OCI-LY7 (cell line): ENCODE measurements around the gene RIN2.

Source experiments
- EZH2phosphoT487 ChIP-seq: fragments of 200-600 bp; sonication (generic); IDR thresholded peaks from 2 replicates; pipeline ENCODE4 v1.6.1; 2018; ENCODE audit warnings: low read depth, borderline replicate concordance, mild to moderate bottlenecking, mixed run types, antibody characterized with exemption, low read length, moderate library complexity, mixed read lengths
- TF ChIP-seq, protein P1 (sequence below): fragments of 200-600 bp; sonication (generic); conservative IDR thresholded peaks from 2 replicates; pipeline ENCODE4 v1.5.1; 2014; ENCODE audit warnings: mild to moderate bottlenecking, antibody characterized with exemption, low read length, moderate library complexity, mixed read lengths

DNA sequence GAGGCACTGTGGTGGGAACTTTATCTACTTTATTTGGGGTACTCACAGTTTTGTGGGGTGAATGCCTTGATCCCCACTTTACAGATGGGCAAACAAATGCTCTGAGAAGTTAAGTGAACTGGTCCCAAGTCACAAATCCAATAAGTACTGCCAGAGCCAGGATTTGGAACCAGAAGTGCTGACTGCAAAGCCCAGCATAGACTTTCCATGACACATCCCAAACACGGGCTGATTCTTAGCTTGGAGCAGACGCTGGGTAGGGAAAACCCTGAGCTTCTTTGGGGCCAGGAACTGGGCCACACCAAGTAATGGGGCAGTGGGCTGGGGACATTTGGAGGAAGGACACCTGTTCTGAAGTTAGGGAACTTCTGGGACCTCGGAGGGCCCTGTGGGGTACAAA is 20.3 kb downstream of the RIN2 start:
- TF ChIP-seq, protein P1, sequence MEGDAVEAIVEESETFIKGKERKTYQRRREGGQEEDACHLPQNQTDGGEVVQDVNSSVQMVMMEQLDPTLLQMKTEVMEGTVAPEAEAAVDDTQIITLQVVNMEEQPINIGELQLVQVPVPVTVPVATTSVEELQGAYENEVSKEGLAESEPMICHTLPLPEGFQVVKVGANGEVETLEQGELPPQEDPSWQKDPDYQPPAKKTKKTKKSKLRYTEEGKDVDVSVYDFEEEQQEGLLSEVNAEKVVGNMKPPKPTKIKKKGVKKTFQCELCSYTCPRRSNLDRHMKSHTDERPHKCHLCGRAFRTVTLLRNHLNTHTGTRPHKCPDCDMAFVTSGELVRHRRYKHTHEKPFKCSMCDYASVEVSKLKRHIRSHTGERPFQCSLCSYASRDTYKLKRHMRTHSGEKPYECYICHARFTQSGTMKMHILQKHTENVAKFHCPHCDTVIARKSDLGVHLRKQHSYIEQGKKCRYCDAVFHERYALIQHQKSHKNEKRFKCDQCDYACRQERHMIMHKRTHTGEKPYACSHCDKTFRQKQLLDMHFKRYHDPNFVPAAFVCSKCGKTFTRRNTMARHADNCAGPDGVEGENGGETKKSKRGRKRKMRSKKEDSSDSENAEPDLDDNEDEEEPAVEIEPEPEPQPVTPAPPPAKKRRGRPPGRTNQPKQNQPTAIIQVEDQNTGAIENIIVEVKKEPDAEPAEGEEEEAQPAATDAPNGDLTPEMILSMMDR, result no peak
- TF ChIP-seq EZH2phosphoT487, result no peak
